ENCODE data around the gene MYBBP1A.

The MYBBP1A gene

GRCh38 chr17:4536742-4537411, 18.3 kb downstream of the MYBBP1A start:
- DNase-seq (ENCODE audit: low spot score): no peak

- DNase-seq (ENCODE audit: low spot score): no peak
Measured at GRCh38 chr17:4536259-4536741, 18.9 kb downstream of the MYBBP1A start.

- DNase-seq (ENCODE audit: low spot score): no peak
Measured at GRCh38 chr17:4535667-4536258, 19.4 kb downstream of the MYBBP1A start.

- DNase-seq (ENCODE audit: low spot score): no peak
Measured at GRCh38 chr17:4534928-4535666, 20.1 kb downstream of the MYBBP1A start.

GRCh38 chr17:4534515-4534914, 20.7 kb downstream of the MYBBP1A start:
- DNase-seq (ENCODE audit: low spot score): no peak

GRCh38 chr17:4533523-4534504, 21.4 kb downstream of the MYBBP1A start:
- DNase-seq (ENCODE audit: low spot score): no peak

- no peak for DNase-seq (ENCODE audit: low spot score)
Measured at GRCh38 chr17:4532860-4533522, 22.2 kb downstream of the MYBBP1A start.

- DNase-seq (ENCODE audit: low spot score): no peak
Measured at GRCh38 chr17:4531988-4532736, 23.0 kb downstream of the MYBBP1A start.

- DNase-seq (ENCODE audit: low spot score): no peak
Measured at GRCh38 chr17:4530799-4531730, 24.1 kb downstream of the MYBBP1A start.

- DNase-seq (ENCODE audit: low spot score): no peak
Measured at GRCh38 chr17:4529533-4530152, 25.5 kb downstream of the MYBBP1A start.

GRCh38 chr17:4527566-4528125, 27.5 kb downstream of the MYBBP1A start:
- DNase-seq (ENCODE audit: low spot score): no peak

- no peak for DNase-seq (ENCODE audit: low spot score)
Measured at GRCh38 chr17:4527134-4527533, 28.1 kb downstream of the MYBBP1A start.

- DNase-seq (ENCODE audit: low spot score): no peak
Measured at GRCh38 chr17:4525691-4526397, 29.3 kb downstream of the MYBBP1A start.

- DNase-seq (ENCODE audit: low spot score): no peak
Measured at GRCh38 chr17:4523946-4524345, 31.2 kb downstream of the MYBBP1A start.

- DNase-seq (ENCODE audit: low spot score): no peak
Measured at GRCh38 chr17:4522661-4523060, 32.5 kb downstream of the MYBBP1A start.

GRCh38 chr17:4520894-4521600, 34.1 kb downstream of the MYBBP1A start:
- DNase-seq (ENCODE audit: low spot score): peak; percentile 77

Measured in kidney tubule cell (primary cell).